GM18502 (cell line): Measurements from ENCODE around the gene RAP1B.
A peak's percentile ranks its signal among the peaks of the same experiment; 100 is the strongest.
"Not testable (repeated sequence)": the region's sequence is repeated elsewhere in the genome, so short reads cannot be mapped to it uniquely, and the experiment has no call there.

Experiments used
- ATAC-seq: cut with Tn5 transposase; IDR thresholded peaks from one replicate; pipeline ENCODE4 v1.9.1; 2021; ENCODE audit warnings: mild to moderate bottlenecking; ENCODE audit not compliant: unreplicated experiment, poor library complexity

RAP1B gene

GRCh38 chr12:68631227-68631626, 20.5 kb downstream of the RAP1B start:
- ATAC-seq, result no peak

GRCh38 chr12:68632486-68632885, 21.8 kb downstream of the RAP1B start:
- no peak for ATAC-seq

- ATAC-seq, result no peak
Observed at GRCh38 chr12:68633614-68634558, 23.2 kb downstream of the RAP1B start.

GRCh38 chr12:68636268-68636667, 25.6 kb downstream of the RAP1B start:
- no peak for ATAC-seq

GRCh38 chr12:68637439-68637838, 26.7 kb downstream of the RAP1B start:
- not testable (repeated sequence) for ATAC-seq

GRCh38 chr12:68638171-68638570, 27.5 kb downstream of the RAP1B start:
- ATAC-seq, result no peak

GRCh38 chr12:68638721-68639395, 28.2 kb downstream of the RAP1B start:
- ATAC-seq, result no peak

GRCh38 chr12:68639396-68639767, 28.7 kb downstream of the RAP1B start:
- ATAC-seq, result no peak

GRCh38 chr12:68641138-68641537, 30.4 kb downstream of the RAP1B start:
- peak; percentile 91 for ATAC-seq

- ATAC-seq, result no peak
Observed at GRCh38 chr12:68646484-68646883, 35.8 kb downstream of the RAP1B start.

GRCh38 chr12:68647507-68647906, 36.8 kb downstream of the RAP1B start:
- ATAC-seq, result no peak

GRCh38 chr12:68648179-68648578, 37.5 kb downstream of the RAP1B start:
- ATAC-seq, result peak; percentile 79

GRCh38 chr12:68665016-68665569, 54.4 kb downstream of the RAP1B start:
- no peak for ATAC-seq

GRCh38 chr12:68667291-68667690, 56.6 kb downstream of the RAP1B start:
- no peak for ATAC-seq

- ATAC-seq, result no peak
Observed at GRCh38 chr12:68667896-68668295, 57.2 kb downstream of the RAP1B start.

GRCh38 chr12:68671179-68671578, 60.5 kb downstream of the RAP1B start:
- no peak for ATAC-seq

- ATAC-seq, result no peak
Observed at GRCh38 chr12:68673788-68674187, 63.1 kb downstream of the RAP1B start.

- ATAC-seq, result no peak
Observed at GRCh38 chr12:68674376-68674775, 63.7 kb downstream of the RAP1B start.

- no peak for ATAC-seq
Observed at GRCh38 chr12:68675101-68675842, 64.6 kb downstream of the RAP1B start.

GRCh38 chr12:68676854-68677253, 66.2 kb downstream of the RAP1B start:
- not testable (repeated sequence) for ATAC-seq

GRCh38 chr12:68686262-68686594, 75.5 kb downstream of the RAP1B start:
- peak; percentile 7 for ATAC-seq
